A549 (cell line): ENCODE results near the gene TNFAIP8. TPM values are rescaled to one million over a fixed set of nuclear protein-coding genes. Genes with fewer than 3 reads are reported as not detected.

ENCODE experiments used
- ATAC-seq, 2 experiments: fragments of 200-7000 bp in 1 of 2; fragments of >200 bp in 1 of 2; cut with Nextera tagmentation in 1 of 2; cut with Tn5 transposase in 1 of 2; 3 replicates each; pipeline versions ENCODE4 v1.8.0 to v1.9.1; 2018 to 2020; ENCODE audit warnings: mild to moderate bottlenecking in 1 of 2, moderate library complexity in 1 of 2
- CTCF ChIA-PET: fragments of 300-600 bp; sonication (Branson Sonifier 250); formaldehyde crosslinking; extraction: SDS; loops from one replicate; lab custom pipeline; 2021; ENCODE audit warnings: antibody characterized with exemption, inconsistent platforms; lab: Yijun Ruan, JAX
- POLR2A ChIA-PET: fragments of 350-600 bp; formaldehyde crosslinking; extraction: SDS; loops from one replicate; lab custom pipeline; 2021; ENCODE audit warnings: antibody characterized with exemption, inconsistent platforms; lab: Yijun Ruan, JAX
- DNase-seq, 2 experiments: peaks; one replicate each; pipeline versions ENCODE4 v3.0.0 to v3.0.0-alpha.2; 2011 to 2016; ENCODE audit warnings: low read depth in 1 of 2, low spot score in 1 of 2
- FAIRE-seq: peaks from 2 replicates; lab custom pipeline; 2011; peaks lifted over from hg19 to GRCh38; lab: Jason Lieb, UNC
- H3K27ac ChIP-seq, 2 experiments: fragments of >200 bp; sonication (Bioruptor Twin); formaldehyde crosslinking; 3 replicates each; pipeline ENCODE4 v1.5.1; 2016 to 2017
- H3K4me1 ChIP-seq: fragments of >200 bp; sonication (Bioruptor Twin); formaldehyde crosslinking; 3 replicates; pipeline ENCODE4 v1.6.1; 2016
- H3K4me2 ChIP-seq: fragments of >200 bp; sonication (Bioruptor Twin); formaldehyde crosslinking; 3 replicates; pipeline ENCODE4 v1.6.1; 2016
- H3K4me3 ChIP-seq: fragments of >200 bp; sonication (Bioruptor Twin); formaldehyde crosslinking; 3 replicates; pipeline ENCODE4 v1.5.1; 2016
- H3K9me3 ChIP-seq: fragments of >200 bp; sonication (Bioruptor Twin); formaldehyde crosslinking; 3 replicates; pipeline ENCODE4 v1.6.1; 2016
- CBX8 ChIP-seq: fragments of 200-600 bp; sonication (generic); IDR thresholded peaks from 2 replicates; pipeline ENCODE4 v1.6.1; 2016
- CHD2 ChIP-seq: fragments of 150-350 bp; IDR thresholded peaks from 2 replicates; pipeline ENCODE4 v1.6.1; 2014; ENCODE audit warnings: low read length; ENCODE audit not compliant: partially characterized antibody
- CHD4 ChIP-seq: fragments of 200-600 bp; sonication (generic); IDR thresholded peaks from 2 replicates; pipeline ENCODE4 v1.6.1; 2016; ENCODE audit warnings: antibody characterized with exemption, mild to moderate bottlenecking, borderline replicate concordance
- CTCF ChIP-seq: fragments of >200 bp; sonication (Bioruptor Twin); formaldehyde crosslinking; IDR thresholded peaks from 3 replicates; pipeline ENCODE4 v1.5.1; 2016
- EHF ChIP-seq: fragments of 250-450 bp; sonication (Bioruptor Pico); IDR thresholded peaks from 2 replicates; pipeline ENCODE4 v1.5.0; 2020; ENCODE audit warnings: mild to moderate bottlenecking
- HDAC2 ChIP-seq: fragments of 200-600 bp; sonication (generic); IDR thresholded peaks from 2 replicates; pipeline ENCODE4 v1.6.1; 2016
- HES2 ChIP-seq: fragments of >200 bp; sonication (Bioruptor Twin); formaldehyde crosslinking; IDR thresholded peaks from 2 replicates; pipeline ENCODE4 v1.6.1; 2016
- HEYL ChIP-seq: fragments of 250-450 bp; sonication (Bioruptor Pico); IDR thresholded peaks from 2 replicates; pipeline ENCODE4 v1.8.0; 2021; ENCODE audit warnings: mild to moderate bottlenecking, moderate library complexity
- HOXB13 ChIP-seq: fragments of 250-450 bp; sonication (Bioruptor Pico); IDR thresholded peaks from 2 replicates; pipeline ENCODE4 v1.5.0; 2020; ENCODE audit warnings: low read depth, mild to moderate bottlenecking, moderate library complexity
- JUN ChIP-seq, 2 experiments: fragments of >200 bp; sonication (Bioruptor Twin); formaldehyde crosslinking; IDR thresholded peaks; 2 replicates in 1 of 2; 3 replicates in 1 of 2; pipeline ENCODE4 v1.6.1; 2016 to 2017
- JUNB ChIP-seq: fragments of >200 bp; sonication (Bioruptor Twin); formaldehyde crosslinking; IDR thresholded peaks from 2 replicates; pipeline ENCODE4 v1.6.1; 2016
- NR3C1 ChIP-seq: fragments of >200 bp; sonication (Bioruptor Twin); formaldehyde crosslinking; IDR thresholded peaks from 3 replicates; pipeline ENCODE4 v1.6.1; 2017
- RARB ChIP-seq: fragments of 250-450 bp; sonication (Bioruptor Pico); IDR thresholded peaks from 2 replicates; pipeline ENCODE4 v1.8.0; 2021; ENCODE audit warnings: mild to moderate bottlenecking, moderate library complexity
- RNF2 ChIP-seq: fragments of 200-600 bp; sonication (generic); IDR thresholded peaks from 2 replicates; pipeline ENCODE4 v1.6.1; 2016; ENCODE audit warnings: low read depth, mild to moderate bottlenecking, antibody characterized with exemption, moderate library complexity, borderline replicate concordance
- ZNF302 ChIP-seq: fragments of 250-450 bp; sonication (Bioruptor Pico); IDR thresholded peaks from 2 replicates; pipeline ENCODE4 v1.9.0; 2021; ENCODE audit warnings: inconsistent platforms, mild to moderate bottlenecking, moderate library complexity
- ZSCAN20 ChIP-seq: fragments of 250-450 bp; sonication (Bioruptor Pico); IDR thresholded peaks from 2 replicates; pipeline ENCODE4 v1.8.0; 2022; ENCODE audit warnings: mild to moderate bottlenecking, moderate library complexity
- WGBS: methylation state at CpG from one replicate; pipeline ENCODE4 v1.1.6; 2017; ENCODE audit errors: missing lambda C conversion rate; 5-methylcytosine and 5-hydroxymethylcytosine counted together
- polyA plus RNA-seq, 4 experiments: library from polyadenylated mRNA; depleted of rRNA in 3 of 4; stranded (reverse); fragments of >200 nt; fragmentation: RNase III in 1 of 4; extraction: RNeasy Plus Mini Kit Qiagen cat#74134 plus additional on column Dnase treatment in 1 of 4; gene quantifications; 2 replicates in 3 of 4; 3 replicates in 1 of 4; pipeline ENCODE4 v1.2.3, GENCODE V29; 2011 to 2017
- small RNA-seq, 6 experiments: library from RNA; depleted of rRNA; stranded (forward); fragments of <200 nt; gene quantifications; one replicate each; pipeline ENCODE3, GENCODE V24; 2012

The TNFAIP8 gene
- polyA plus RNA-seq, 2 of the 4 experiments (the other 2 are of a cell fraction): 34.9 to 35.7 TPM

GRCh38 chr5:119445544-119445943, 89.7 kb downstream of the TNFAIP8 start:
- H3K4me1 ChIP-seq: no peaks in the 10 kb centered on the region
- TF ChIP-seq ZSCAN20 (CRISPR knock-in tag) (no peak), CHD2 (no peak), NR3C1 (no peak), RARB (no peak), ZNF302 (no peak), HES2 (no peak), HDAC2 (no peak), RNF2 (no peak), HEYL (CRISPR knock-in tag) (no peak), CTCF (no peak), JUNB (no peak), CBX8 (no peak), CHD4 (no peak), EHF (CRISPR knock-in tag) (no peak), HOXB13 (CRISPR knock-in tag) (no peak), JUN (IDR thresholded peaks at IDR 0.05) (no peak)
- ChIA-PET CTCF (no interaction called here), POLR2A (no interaction called here)
- 73% methylated on average over 13 of the region's 13 CpGs for WGBS
- H3K4me3 ChIP-seq: no peak overlapping the region
- H3K4me2 ChIP-seq: no peak overlapping the region
- DNase-seq: no peak
- H3K27ac ChIP-seq: no peak overlapping the region
- no peak for FAIRE-seq
- no peak for ATAC-seq
- H3K9me3 ChIP-seq: no peaks in the 10 kb centered on the region

Small RNA genes lying within 50 kb of the gene (small RNA-seq; reads per million reads assigned to genes)
- gene RN7SL174P (0 reads per million in 6 experiments), gene RNA5SP190 (0 to 1.0 (median 0.38) reads per million in 6 experiments)

Other genes starting within 250 kb of the TNFAIP8 start
- 121 and 175 TPM in 2 replicates for gene HSD17B4, start 96.5 kb downstream of the TNFAIP8 start, polyA plus RNA-seq (2011; rRNA removed)
- gene HSD17B4, start 96.5 kb downstream of the TNFAIP8 start, polyA plus RNA-seq (2017; fragmentation: RNase III; extraction: RNeasy Plus Mini Kit Qiagen cat#74134 plus additional on column Dnase treatment): 105 to 135 TPM (median 134 TPM) in 3 replicates